NOMO-1 treated with dmso at 0.1 percent for 144 hours (cell line): ENCODE data around the gene AMELX.

Source experiments
- DNase-seq: peaks from one replicate; lab custom pipeline; 2025; ENCODE audit not compliant: unreplicated experiment; lab: John Stamatoyannopoulos, UW

Gene AMELX

GRCh38 chrX:11305641-11306040 lies 12.4 kb downstream of the AMELX start:
- DNase-seq, result no peak

- DNase-seq, result no peak
These were observed 16.0 kb downstream of the AMELX start for GRCh38 chrX:11309220-11309619.

DNA sequence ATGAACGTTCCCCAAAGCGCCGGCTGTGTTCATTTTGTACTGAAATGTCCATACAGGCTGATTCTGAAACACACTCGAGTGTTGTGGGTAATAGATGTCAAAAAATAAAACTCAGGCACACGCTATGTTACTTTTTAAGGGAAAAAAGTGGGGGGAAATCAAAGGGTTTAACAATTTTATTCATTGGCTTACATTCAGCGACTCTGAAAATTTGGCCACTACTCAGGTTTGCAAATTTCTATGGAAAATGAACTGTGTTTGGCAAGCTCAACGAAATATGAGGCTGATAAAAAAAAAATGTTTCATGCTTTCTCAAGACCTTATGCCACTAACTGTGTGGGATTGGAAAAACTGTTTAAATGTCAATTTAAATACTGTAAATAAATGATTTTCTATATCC lies 18.5 kb downstream of the AMELX start:
- DNase-seq, result no peak

DNA sequence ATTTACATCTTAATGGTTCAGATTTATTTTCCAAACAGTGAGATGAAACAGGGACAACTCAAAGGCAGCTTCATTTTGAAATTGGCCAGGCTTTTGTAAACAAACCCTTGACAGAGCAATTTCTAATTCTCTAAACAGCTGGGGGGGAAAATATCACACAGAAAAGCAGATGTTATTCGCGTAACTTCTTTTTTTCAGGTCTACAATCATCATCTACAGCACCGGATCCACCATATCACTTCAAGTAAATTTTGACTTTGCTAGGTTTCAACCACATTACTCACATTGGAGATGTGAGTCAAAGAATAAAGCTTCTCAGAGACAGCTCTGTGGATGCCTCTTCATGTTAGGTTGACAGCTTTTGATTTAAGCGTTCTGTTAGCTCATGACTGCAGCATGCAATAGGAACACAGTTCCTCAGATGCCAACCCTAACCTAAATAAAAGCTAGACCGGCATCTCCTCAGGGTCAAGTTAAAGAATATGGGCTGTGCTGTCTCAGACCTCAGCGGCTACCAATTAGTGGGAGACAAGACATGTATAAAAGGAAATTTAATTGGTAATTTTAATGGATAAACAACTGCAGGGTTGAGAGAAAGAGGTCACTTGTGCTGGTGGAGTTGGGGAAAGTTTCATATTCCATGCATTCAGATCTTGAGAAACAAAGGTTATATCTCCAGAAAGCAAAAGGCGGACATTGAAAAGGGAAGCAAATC lies 26.8 kb downstream of the AMELX start:
- DNase-seq, result no peak

- DNase-seq, result no peak
These were observed 28.8 kb downstream of the AMELX start for GRCh38 chrX:11321986-11322385.

- DNase-seq, result no peak
These were observed 34.9 kb downstream of the AMELX start for GRCh38 chrX:11328134-11328533.

GRCh38 chrX:11329021-11329420 lies 35.8 kb downstream of the AMELX start:
- no peak for DNase-seq

GRCh38 chrX:11331788-11332187 lies 38.6 kb downstream of the AMELX start:
- no peak for DNase-seq

DNA sequence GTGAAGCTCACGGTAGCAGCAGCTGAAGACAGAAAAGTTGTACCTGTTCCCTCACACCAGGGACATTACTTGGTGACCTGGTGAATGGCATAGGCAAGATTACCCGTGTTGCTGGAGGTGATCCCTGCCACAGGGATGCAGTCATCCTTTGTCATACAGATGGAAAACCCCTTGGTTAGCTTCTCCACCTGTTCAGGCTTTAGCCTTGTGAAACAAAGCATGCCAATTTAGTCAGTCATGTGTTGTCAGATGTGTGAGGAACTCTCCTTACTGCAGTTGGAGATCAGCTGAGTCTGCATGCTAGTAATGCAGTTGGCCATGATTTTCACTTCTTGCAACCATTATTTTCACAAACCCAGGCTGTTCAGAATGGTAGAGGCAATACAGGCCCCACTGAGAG lies 41.0 kb downstream of the AMELX start:
- no peak for DNase-seq

DNA sequence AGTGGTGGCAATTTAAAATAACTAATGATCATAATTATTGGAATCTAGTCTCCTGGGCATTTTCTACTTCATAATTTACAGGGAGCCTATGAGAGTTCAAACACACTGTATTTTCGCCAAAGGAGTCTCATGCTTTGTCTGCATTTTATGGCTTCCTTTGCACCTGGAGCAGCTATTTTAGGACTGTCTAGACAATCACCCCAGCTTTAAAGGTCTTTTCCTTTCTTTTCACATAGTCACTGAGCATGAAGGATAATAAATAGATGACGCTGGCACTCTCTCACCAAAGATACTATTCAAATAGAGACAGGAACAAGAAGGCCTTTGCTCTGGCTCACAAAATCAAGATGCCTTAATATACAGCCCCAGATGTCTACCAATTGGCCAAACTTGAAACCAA lies 43.0 kb downstream of the AMELX start:
- no peak for DNase-seq

DNA sequence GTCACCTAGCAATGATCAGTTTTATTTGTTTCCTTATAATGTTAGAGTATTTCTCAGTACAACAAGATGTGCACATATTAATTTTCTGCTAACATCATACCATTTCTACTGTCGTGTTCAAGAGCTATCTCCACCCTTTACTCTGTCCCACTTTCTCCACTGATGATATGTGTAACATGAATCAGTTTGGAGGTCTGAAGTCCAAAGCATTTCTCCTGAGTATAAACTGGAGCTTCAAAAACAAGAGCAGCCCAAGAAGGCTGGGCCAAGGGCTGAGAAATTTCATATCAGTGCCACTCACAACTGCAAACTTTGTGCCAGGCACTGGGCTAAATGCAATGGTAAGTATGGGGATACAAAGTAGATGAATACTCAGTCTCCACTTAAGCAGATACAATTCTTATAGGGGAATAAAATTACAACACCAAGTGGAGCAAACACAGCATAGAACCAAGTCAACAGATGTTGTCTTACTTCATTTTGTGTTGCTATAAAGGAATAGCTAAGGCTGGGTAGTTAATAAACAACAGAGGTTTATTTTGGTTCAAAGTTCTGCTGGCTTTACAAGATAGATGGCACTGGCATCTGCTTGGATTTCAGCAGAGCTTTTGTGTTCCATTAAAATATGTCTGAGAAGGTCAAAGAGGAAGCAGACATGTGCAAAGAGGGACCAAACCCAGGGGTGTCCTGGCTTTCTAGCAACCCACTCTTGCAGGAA lies 44.2 kb downstream of the AMELX start:
- DNase-seq, result no peak

- peak; percentile 37 for DNase-seq
These were observed 48.3 kb downstream of the AMELX start for GRCh38 chrX:11341274-11342201.

- DNase-seq, result no peak
These were observed 49.5 kb downstream of the AMELX start for GRCh38 chrX:11342673-11343072.

GRCh38 chrX:11346121-11346682 lies 53.0 kb downstream of the AMELX start:
- no peak for DNase-seq

DNA sequence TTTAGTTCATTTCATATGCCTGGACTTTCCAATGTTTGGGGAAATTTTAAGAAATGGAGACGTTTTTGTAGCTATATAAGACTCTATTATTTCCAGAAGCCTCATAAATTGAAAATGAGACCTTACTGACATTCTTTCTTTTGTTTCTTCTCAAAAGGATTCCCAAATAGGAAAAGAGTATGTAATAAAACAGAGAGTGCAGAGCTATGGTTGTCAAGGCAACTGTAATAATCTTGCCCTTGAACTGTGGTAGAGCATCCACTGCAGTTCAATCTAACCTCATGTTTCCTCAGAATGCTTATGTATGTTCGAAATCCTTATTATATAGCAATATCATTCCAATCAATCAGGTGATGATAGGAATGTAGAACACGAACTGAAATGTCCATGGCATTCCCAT lies 54.1 kb downstream of the AMELX start:
- DNase-seq, result no peak

GRCh38 chrX:11349020-11349419 lies 55.8 kb downstream of the AMELX start:
- DNase-seq, result no peak

DNA sequence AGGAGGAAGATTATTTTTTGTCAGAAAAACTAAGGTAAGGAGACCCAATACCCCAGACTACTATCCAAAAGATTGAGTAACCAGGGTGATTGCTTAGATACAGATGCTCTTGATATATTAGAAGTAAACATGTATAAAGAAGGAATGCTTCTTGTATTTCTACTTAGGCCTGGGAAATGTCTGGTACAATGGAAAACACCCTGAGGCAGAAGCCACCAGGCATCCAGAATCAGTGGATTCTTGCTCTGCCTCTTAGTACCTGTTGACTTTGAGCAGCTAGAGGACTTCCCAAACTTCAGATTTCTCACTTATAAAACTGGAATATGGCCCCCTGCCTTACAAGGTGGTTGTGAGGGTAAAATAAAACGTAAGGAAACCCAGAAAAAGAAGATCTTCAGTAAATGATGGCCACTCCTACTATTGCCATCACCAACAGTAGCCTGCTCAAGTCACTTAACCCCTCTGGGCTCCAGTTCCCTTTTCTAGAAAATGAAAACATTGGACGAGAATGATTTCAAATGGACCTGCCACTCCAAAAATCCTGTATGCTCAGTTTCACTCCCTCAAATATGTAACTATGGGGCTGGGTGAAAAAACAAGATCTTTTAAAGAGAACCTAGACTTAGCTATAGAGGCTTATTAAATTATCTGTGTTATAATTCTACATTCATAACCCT lies 56.6 kb downstream of the AMELX start:
- no peak for DNase-seq
